GM12875 (cell line): ENCODE measurements around the gene EIF2D.
A peak's percentile ranks its signal among the peaks of the same experiment; 100 is the strongest.

Source experiments
- H3K4me3 ChIP-seq: one replicate; pipeline ENCODE4 v1.5.1; 2011; ENCODE audit warnings: low read depth, low read length, control low read depth
- TF ChIP-seq, protein P1 (sequence below): IDR thresholded peaks from 2 replicates; pipeline ENCODE4 v1.5.1; 2011; ENCODE audit warnings: low read depth, mild to moderate bottlenecking, control low read depth, inconsistent platforms, low read length, moderate library complexity, borderline replicate concordance; ENCODE audit not compliant: insufficient read depth

EIF2D gene

GRCh38 chr1:206591696-206592095 is 20.6 kb downstream of the EIF2D start:
- TF ChIP-seq, protein P1, sequence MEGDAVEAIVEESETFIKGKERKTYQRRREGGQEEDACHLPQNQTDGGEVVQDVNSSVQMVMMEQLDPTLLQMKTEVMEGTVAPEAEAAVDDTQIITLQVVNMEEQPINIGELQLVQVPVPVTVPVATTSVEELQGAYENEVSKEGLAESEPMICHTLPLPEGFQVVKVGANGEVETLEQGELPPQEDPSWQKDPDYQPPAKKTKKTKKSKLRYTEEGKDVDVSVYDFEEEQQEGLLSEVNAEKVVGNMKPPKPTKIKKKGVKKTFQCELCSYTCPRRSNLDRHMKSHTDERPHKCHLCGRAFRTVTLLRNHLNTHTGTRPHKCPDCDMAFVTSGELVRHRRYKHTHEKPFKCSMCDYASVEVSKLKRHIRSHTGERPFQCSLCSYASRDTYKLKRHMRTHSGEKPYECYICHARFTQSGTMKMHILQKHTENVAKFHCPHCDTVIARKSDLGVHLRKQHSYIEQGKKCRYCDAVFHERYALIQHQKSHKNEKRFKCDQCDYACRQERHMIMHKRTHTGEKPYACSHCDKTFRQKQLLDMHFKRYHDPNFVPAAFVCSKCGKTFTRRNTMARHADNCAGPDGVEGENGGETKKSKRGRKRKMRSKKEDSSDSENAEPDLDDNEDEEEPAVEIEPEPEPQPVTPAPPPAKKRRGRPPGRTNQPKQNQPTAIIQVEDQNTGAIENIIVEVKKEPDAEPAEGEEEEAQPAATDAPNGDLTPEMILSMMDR: no peak
- H3K4me3 ChIP-seq: no peak overlapping the region

DNA sequence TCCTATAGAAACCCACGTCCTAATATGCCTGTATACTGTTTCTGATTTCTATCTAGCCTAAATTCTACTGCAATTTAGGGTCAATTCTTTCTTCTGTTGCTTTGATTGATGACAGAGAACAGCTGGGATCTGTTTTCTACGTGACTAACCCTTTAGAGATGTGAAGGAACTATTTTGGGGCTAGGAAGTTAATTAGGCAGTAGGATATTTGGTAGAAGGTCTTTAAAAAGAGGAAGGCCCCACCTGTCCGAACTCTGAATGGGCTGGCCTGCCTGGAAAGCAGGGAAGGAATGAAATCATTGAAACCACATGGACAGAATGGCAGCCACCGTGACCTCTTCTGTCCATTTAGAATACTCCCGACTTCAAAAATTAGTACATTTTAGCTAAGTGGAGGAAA is 21.0 kb downstream of the EIF2D start:
- no peak overlapping the region for H3K4me3 ChIP-seq
- TF ChIP-seq, protein P1: no peak

DNA sequence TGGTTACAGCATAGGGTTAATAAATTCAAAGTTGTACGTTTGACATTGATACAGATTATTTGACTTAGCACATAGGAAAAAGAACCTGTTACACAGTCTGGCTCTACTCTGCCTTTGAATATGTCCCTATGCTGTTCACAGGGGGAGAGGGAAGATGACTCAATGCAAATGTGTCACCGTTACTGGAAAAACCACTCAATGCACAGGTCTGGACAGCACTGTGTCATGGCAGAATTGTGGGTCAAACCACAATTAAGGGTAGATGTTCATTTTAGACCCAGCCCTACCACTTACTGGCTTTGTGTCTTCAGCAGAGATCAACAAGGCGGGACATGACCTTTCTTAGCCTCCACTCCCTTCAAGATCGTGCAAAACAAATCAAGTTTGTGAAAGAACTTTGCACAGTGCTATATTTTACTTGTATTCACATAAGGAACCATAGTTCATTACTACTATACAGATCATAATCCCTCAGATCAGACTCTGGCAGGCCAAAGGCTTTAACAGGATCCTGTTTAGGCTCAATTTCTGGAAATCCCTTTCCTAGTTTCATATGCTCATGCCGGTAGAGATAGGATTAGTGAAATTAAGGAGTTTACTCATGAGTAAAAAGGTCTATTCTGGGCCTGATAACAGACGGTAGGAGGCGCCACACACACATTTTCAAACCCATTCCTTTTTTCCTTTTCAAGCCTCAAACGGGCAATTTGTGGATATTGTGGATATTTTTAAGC is 22.1 kb downstream of the EIF2D start:
- TF ChIP-seq, protein P1: peak; percentile 49; the same call in 1 of the 2 replicates
- H3K4me3 ChIP-seq: no peak overlapping the region

DNA sequence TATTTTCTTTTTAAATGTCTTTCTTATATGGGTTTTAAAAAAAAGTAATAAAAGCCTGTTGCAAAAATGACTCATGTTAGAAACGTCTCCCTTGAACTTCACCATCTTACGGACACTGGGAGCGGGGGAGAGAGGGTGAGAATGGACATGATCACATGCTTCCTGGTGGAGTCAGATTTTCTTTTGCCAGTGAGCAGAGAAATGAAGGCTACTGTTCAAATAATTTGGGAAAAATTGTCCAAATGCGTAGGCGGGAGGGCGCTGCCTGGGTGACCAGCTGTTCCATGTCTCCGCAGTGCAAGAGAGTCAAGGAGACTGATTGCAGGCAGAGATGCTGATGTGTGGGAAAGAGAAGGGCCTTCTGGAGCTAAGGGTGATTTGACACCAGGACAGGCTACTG is 23.1 kb downstream of the EIF2D start:
- TF ChIP-seq, protein P1: no peak
- no peak overlapping the region for H3K4me3 ChIP-seq

- H3K4me3 ChIP-seq: no peak overlapping the region
- TF ChIP-seq, protein P1: no peak
These were observed 23.8 kb downstream of the EIF2D start for GRCh38 chr1:206588492-206588891.

DNA sequence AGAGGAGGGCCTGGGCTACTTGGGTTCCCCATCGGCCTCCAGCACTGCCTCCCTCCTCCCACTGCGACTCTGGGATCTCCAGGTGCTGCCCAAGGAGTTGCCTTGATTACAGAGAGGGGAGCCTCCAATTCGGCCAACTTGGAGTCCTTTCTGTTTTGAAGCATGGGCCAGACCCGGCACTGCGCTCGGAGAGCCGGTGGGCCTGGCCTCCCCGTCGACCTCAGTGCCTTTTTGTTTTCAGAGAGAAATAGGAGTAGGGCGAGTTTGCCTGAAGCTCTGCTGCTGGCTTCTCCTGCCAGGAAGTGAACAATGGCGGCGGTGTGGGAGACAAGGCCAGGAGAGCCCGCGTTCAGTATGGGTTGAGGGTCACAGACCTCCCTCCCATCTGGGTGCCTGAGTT is 24.4 kb downstream of the EIF2D start:
- no peak overlapping the region for H3K4me3 ChIP-seq
- TF ChIP-seq, protein P1: no peak
